GM23338 (cell line): ENCODE data around the gene TACC3. TPM values are rescaled to one million over a fixed set of nuclear protein-coding genes. Genes with fewer than 3 reads are reported as not detected.

Experiments
- ATAC-seq: fragments of 200-7000 bp; cut with Tn5 transposase; 3 replicates; pipeline ENCODE4 v1.9.1; 2020
- DNase-seq: peaks from one replicate; pipeline ENCODE4 v3.0.0-alpha.2; 2015; ENCODE audit warnings: low spot score
- H2AFZ ChIP-seq: fragments of 200-600 bp; sonication (generic); 2 replicates; pipeline ENCODE4 v1.8.0; 2016; ENCODE audit warnings: antibody characterized with exemption, mild to moderate bottlenecking, moderate library complexity
- H3F3A ChIP-seq: fragments of 200-600 bp; sonication (generic); replicated peaks from 2 replicates; pipeline ENCODE4 v1.8.0; 2017; ENCODE audit warnings: antibody characterized with exemption, mixed run types, low read depth
- H3K27ac ChIP-seq: fragments of 200-600 bp; sonication (generic); 2 replicates; pipeline ENCODE4 v1.6.1; 2016; ENCODE audit warnings: low read depth
- H3K27me3 ChIP-seq: fragments of 200-600 bp; sonication (generic); 2 replicates; pipeline ENCODE4 v1.8.0; 2016; ENCODE audit warnings: mild to moderate bottlenecking, mixed run types, moderate library complexity; ENCODE audit not compliant: insufficient read depth
- H3K36me3 ChIP-seq: fragments of 200-600 bp; sonication (generic); 2 replicates; pipeline ENCODE4 v1.8.0; 2016; ENCODE audit warnings: mild to moderate bottlenecking; ENCODE audit not compliant: insufficient read depth
- H3K4me1 ChIP-seq: fragments of 200-600 bp; sonication (generic); 2 replicates; pipeline ENCODE4 v1.8.0; 2016; ENCODE audit warnings: mild to moderate bottlenecking, moderate library complexity; ENCODE audit not compliant: insufficient read depth
- H3K4me2 ChIP-seq: fragments of 200-600 bp; sonication (generic); 2 replicates; pipeline ENCODE4 v1.7.1; 2017; ENCODE audit warnings: mixed run types
- H3K4me3 ChIP-seq: fragments of 200-600 bp; sonication (generic); 2 replicates; pipeline ENCODE4 v1.6.1; 2016; ENCODE audit warnings: mixed run types
- H3K79me2 ChIP-seq: fragments of 200-600 bp; sonication (generic); replicated peaks from 2 replicates; pipeline ENCODE4 v1.8.0; 2017; ENCODE audit warnings: mild to moderate bottlenecking; ENCODE audit not compliant: insufficient read depth
- H3K9me2 ChIP-seq: fragments of 200-600 bp; sonication (generic); 2 replicates; pipeline ENCODE4 v1.8.0; 2017; ENCODE audit not compliant: insufficient read depth
- H4K20me1 ChIP-seq: fragments of 200-600 bp; sonication (generic); replicated peaks from 2 replicates; pipeline ENCODE4 v1.8.0; 2017; ENCODE audit warnings: mild to moderate bottlenecking; ENCODE audit not compliant: insufficient read depth
- H3K27ac Mint-ChIP-seq: 2 replicates; pipeline ENCODE4 v1.8.0; 2020; ENCODE audit warnings: inconsistent platforms, mild to moderate bottlenecking, moderate library complexity, mixed read lengths
- H3K27me3 Mint-ChIP-seq: 3 replicates; pipeline ENCODE4 v1.8.0; 2022; ENCODE audit warnings: low read depth, mild to moderate bottlenecking, moderate library complexity, mixed read lengths, inconsistent platforms; ENCODE audit not compliant: insufficient read depth, poor library complexity
- H3K36me3 Mint-ChIP-seq: 3 replicates; pipeline ENCODE4 v1.8.0; 2021; ENCODE audit warnings: low read depth, mild to moderate bottlenecking, inconsistent platforms, moderate library complexity, mixed read lengths
- H3K4me1 Mint-ChIP-seq: 3 replicates; pipeline ENCODE4 v1.8.0; 2020; ENCODE audit warnings: mild to moderate bottlenecking, inconsistent platforms, mixed read lengths
- H3K4me3 Mint-ChIP-seq: 3 replicates; pipeline ENCODE4 v1.8.0; 2021; ENCODE audit warnings: moderate library complexity, mild to moderate bottlenecking, inconsistent platforms, mixed read lengths
- H3K9me3 Mint-ChIP-seq: 3 replicates; pipeline ENCODE4 v1.8.0; 2020; ENCODE audit warnings: moderate library complexity, mild to moderate bottlenecking, inconsistent platforms, mixed read lengths
- CREB1 ChIP-seq: fragments of 250-450 bp; sonication (Bioruptor Pico); IDR thresholded peaks from 2 replicates; pipeline ENCODE4 v1.5.0; 2020; ENCODE audit warnings: low read depth, mild to moderate bottlenecking, moderate library complexity
- CTCF ChIP-seq, 2 experiments: fragments of 200-600 bp in 1 of 2; sonication (generic) in 1 of 2; conservative IDR thresholded peaks; 2 replicates each; pipeline versions ENCODE4 v1.5.1 to v1.6.1; 2016 to 2017; ENCODE audit warnings: antibody characterized with exemption in 2 of 2, low read depth in 2 of 2, mild to moderate bottlenecking in 2 of 2, moderate library complexity in 1 of 2
- ETS1 ChIP-seq: IDR thresholded peaks from 2 replicates; pipeline ENCODE4 v1.6.1; 2016; ENCODE audit warnings: antibody characterized with exemption
- EZH2phosphoT487 ChIP-seq: fragments of 200-600 bp; sonication (generic); IDR thresholded peaks from one replicate; pipeline ENCODE4 v1.8.1; 2018; ENCODE audit warnings: antibody characterized with exemption; ENCODE audit not compliant: unreplicated experiment
- POLR2AphosphoS5 ChIP-seq: IDR thresholded peaks from 2 replicates; pipeline ENCODE4 v1.6.1; 2016; ENCODE audit warnings: antibody characterized with exemption, low read depth
- REST ChIP-seq: IDR thresholded peaks from one replicate; pipeline ENCODE4 v1.6.1; 2018; ENCODE audit warnings: antibody characterized with exemption; ENCODE audit not compliant: unreplicated experiment
- STAT1 ChIP-seq: IDR thresholded peaks from one replicate; pipeline ENCODE4 v1.6.1; 2016; ENCODE audit warnings: antibody characterized with exemption; ENCODE audit not compliant: unreplicated experiment
- ZNF114 ChIP-seq: fragments of 250-450 bp; sonication (Bioruptor Pico); IDR thresholded peaks from 2 replicates; pipeline ENCODE4 v1.5.0; 2020; ENCODE audit warnings: mild to moderate bottlenecking, moderate library complexity
- polyA plus RNA-seq: library from polyadenylated mRNA; unstranded; fragments of >200 nt; fragmentation: Nextera tagmentation; extraction: Ambion mirVana; gene quantifications from 2 replicates; pipeline ENCODE4 v1.2.1, GENCODE V29; 2016
- total RNA-seq: library from RNA; depleted of rRNA; stranded (reverse); fragments of >200 nt; shearing (Covaris generic); gene quantifications from 2 replicates; pipeline ENCODE4 v1.2.3, GENCODE V29; 2014

TACC3 gene
- total and polyA plus RNA-seq, 2 experiments from 2014 or later: 120 TPM

- Histone ChIP-seq H3K27ac (no peak overlapping the region), H3K4me2 (no peak overlapping the region), H3K27me3 (no peaks in the 10 kb centered on the region), H3F3A (no peaks in the 10 kb centered on the region), H3K9me2 (no peaks in the 10 kb centered on the region), H3K4me3 (no peak overlapping the region), H3K79me2 (no peaks in the 10 kb centered on the region), H2AFZ (no peak overlapping the region), H3K4me1 (peaks cover 23% of the 10 kb centered on the region), H3K36me3 (no peaks in the 10 kb centered on the region), H4K20me1 (no peaks in the 10 kb centered on the region)
- DNase-seq: no peak
- H3K27ac Mint-ChIP-seq: no peak overlapping the region
- H3K9me3 Mint-ChIP-seq: no peaks in the 10 kb centered on the region
- no peaks in the 10 kb centered on the region for H3K36me3 Mint-ChIP-seq
- H3K27me3 Mint-ChIP-seq: peaks cover 9% of the 10 kb centered on the region
- TF ChIP-seq CTCF (conservative IDR thresholded peaks at IDR 0.05; ENCODE audit: low read depth in 2 of 2) (no peak), STAT1 (no peak)
- ATAC-seq: no peak
- peaks cover 21% of the 10 kb centered on the region for H3K4me1 Mint-ChIP-seq
- no peak overlapping the region for H3K4me3 Mint-ChIP-seq
Observed at GRCh38 chr4:1772853-1773538, 51.7 kb downstream of the TACC3 start.

GRCh38 chr4:1773754-1774153, 52.4 kb downstream of the TACC3 start:
- H3K79me2 ChIP-seq: no peaks in the 10 kb centered on the region
- peaks cover 8% of the 10 kb centered on the region for H3K27me3 Mint-ChIP-seq
- H3K9me2 ChIP-seq: no peaks in the 10 kb centered on the region
- no peak overlapping the region for H3K4me2 ChIP-seq
- H3K27me3 ChIP-seq: no peaks in the 10 kb centered on the region
- no peak overlapping the region for H3K4me3 Mint-ChIP-seq
- H3K36me3 Mint-ChIP-seq: no peaks in the 10 kb centered on the region
- peaks cover 19% of the 10 kb centered on the region for H3K4me1 Mint-ChIP-seq
- H3F3A ChIP-seq: no peaks in the 10 kb centered on the region
- no peak overlapping the region for H3K4me3 ChIP-seq
- no peak overlapping the region for H3K27ac Mint-ChIP-seq
- no peak for TF ChIP-seq ZNF114
- H2AFZ ChIP-seq: no peak overlapping the region
- H4K20me1 ChIP-seq: no peaks in the 10 kb centered on the region
- H3K27ac ChIP-seq: no peak overlapping the region
- H3K9me3 Mint-ChIP-seq: no peaks in the 10 kb centered on the region
- no peak for DNase-seq
- peaks cover 18% of the 10 kb centered on the region for H3K4me1 ChIP-seq
- H3K36me3 ChIP-seq: no peaks in the 10 kb centered on the region
- ATAC-seq: no peak

GRCh38 chr4:1775731-1776500, 54.6 kb downstream of the TACC3 start:
- Histone ChIP-seq H3K36me3 (no peaks in the 10 kb centered on the region), H3F3A (0 out of 2 replicates have a peak, but pooled peaks cover 3% of the 10 kb centered on the region), H3K27me3 (no peaks in the 10 kb centered on the region), H3K79me2 (no peaks in the 10 kb centered on the region), H3K27ac (no peak overlapping the region), H4K20me1 (no peaks in the 10 kb centered on the region), H3K9me2 (no peaks in the 10 kb centered on the region), H3K4me2 (no peak overlapping the region), H2AFZ (no peak overlapping the region), H3K4me3 (no peak overlapping the region), H3K4me1 (peaks cover 19% of the 10 kb centered on the region)
- ATAC-seq: no peak
- Mint-ChIP-seq H3K36me3 (no peaks in the 10 kb centered on the region), H3K4me1 (peaks cover 21% of the 10 kb centered on the region; the same call in 2 of the 3 replicates), H3K9me3 (no peaks in the 10 kb centered on the region), H3K27me3 (peaks cover 4% of the 10 kb centered on the region), H3K27ac (no peak overlapping the region), H3K4me3 (no peak overlapping the region)
- DNase-seq: no peak
- TF ChIP-seq EZH2phosphoT487 (no peak), REST (no peak), POLR2AphosphoS5 (no peak), ZNF114 (no peak), CTCF (conservative IDR thresholded peaks at IDR 0.05; ENCODE audit: low read depth in 2 of 2) (no peak), CREB1 (CRISPR knock-in tag) (no peak), ETS1 (no peak)
